DND-41 (cell line): ENCODE results near the gene KIF25.

ENCODE experiments used
- CTCF ChIP-seq: IDR thresholded peaks from 2 replicates; pipeline ENCODE4 v1.5.1; 2012; ENCODE audit warnings: borderline replicate concordance, low read length, moderate library complexity, mild to moderate bottlenecking; ENCODE audit not compliant: poor library complexity, severe bottlenecking; ENCODE audit errors: extremely low read depth
- EZH2 ChIP-seq: IDR thresholded peaks from 3 replicates; pipeline ENCODE4 v1.6.1; 2012; ENCODE audit warnings: borderline replicate concordance, low read depth, mild to moderate bottlenecking, moderate library complexity, low read length, inconsistent platforms; ENCODE audit not compliant: severe bottlenecking

- TF ChIP-seq CTCF = no peak
- TF ChIP-seq EZH2 = no peak
These were observed 30.7 kb downstream of the KIF25 start for GRCh38 chr6:168028181-168028580.
